Uterus (tissue), 2 donors: Measurements from ENCODE around the gene CORT.

Experiments used
- POLR2A ChIP-seq, 2 donors: fragments of 450-650 bp; IDR thresholded peaks; one replicate each; pipeline ENCODE4 v1.6.1; 2016; ENCODE audit warnings: antibody characterized with exemption in 2 of 2, mild to moderate bottlenecking in 1 of 2, moderate library complexity in 1 of 2
- TF ChIP-seq, protein P1 (sequence below), 4 experiments: fragments of 200-600 bp in 2 of 4; fragments of 450-650 bp in 2 of 4; sonication (generic) in 2 of 4; IDR thresholded peaks; one replicate each; pipeline ENCODE4 v1.5.1; 2016 to 2019; ENCODE audit warnings: antibody characterized with exemption in 4 of 4, mild to moderate bottlenecking in 2 of 4, moderate library complexity in 1 of 4

DNA sequence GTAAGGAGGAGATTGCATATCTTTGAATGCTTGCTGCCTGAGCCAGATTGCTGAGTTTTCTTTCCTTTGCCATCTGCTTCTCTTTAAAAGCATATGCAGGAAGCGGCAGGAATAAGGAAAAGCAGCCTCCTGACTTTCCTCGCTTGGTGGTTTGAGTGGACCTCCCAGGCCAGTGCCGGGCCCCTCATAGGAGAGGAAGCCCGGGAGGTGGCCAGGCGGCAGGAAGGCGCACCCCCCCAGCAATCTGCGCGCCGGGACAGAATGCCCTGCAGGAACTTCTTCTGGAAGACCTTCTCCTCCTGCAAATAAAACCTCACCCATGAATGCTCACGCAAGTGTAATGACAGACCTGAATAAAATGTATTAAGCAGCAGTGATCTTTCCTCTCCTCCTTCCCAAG lies 1.5 kb downstream of the CORT start:
- TF ChIP-seq, protein P1, sequence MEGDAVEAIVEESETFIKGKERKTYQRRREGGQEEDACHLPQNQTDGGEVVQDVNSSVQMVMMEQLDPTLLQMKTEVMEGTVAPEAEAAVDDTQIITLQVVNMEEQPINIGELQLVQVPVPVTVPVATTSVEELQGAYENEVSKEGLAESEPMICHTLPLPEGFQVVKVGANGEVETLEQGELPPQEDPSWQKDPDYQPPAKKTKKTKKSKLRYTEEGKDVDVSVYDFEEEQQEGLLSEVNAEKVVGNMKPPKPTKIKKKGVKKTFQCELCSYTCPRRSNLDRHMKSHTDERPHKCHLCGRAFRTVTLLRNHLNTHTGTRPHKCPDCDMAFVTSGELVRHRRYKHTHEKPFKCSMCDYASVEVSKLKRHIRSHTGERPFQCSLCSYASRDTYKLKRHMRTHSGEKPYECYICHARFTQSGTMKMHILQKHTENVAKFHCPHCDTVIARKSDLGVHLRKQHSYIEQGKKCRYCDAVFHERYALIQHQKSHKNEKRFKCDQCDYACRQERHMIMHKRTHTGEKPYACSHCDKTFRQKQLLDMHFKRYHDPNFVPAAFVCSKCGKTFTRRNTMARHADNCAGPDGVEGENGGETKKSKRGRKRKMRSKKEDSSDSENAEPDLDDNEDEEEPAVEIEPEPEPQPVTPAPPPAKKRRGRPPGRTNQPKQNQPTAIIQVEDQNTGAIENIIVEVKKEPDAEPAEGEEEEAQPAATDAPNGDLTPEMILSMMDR (IDR thresholded peaks at IDR 0.05): no peak
- no peak for TF ChIP-seq POLR2A (IDR thresholded peaks at IDR 0.05)
